GM12865 (cell line): ENCODE data around the gene ADH4.

Experiments
- DNase-seq: peaks from one replicate; pipeline ENCODE4 v3.0.0; 2010; ENCODE audit warnings: low read depth
- H3K4me3 ChIP-seq: 2 replicates; pipeline ENCODE4 v1.5.1; 2011; ENCODE audit warnings: mild to moderate bottlenecking, low read depth, low read length, control low read depth
- CTCF ChIP-seq: IDR thresholded peaks from 2 replicates; pipeline ENCODE4 v1.5.1; 2011; ENCODE audit warnings: low read length, control low read depth, low read depth, inconsistent platforms; ENCODE audit not compliant: insufficient read depth; ENCODE audit errors: missing control alignments

The ADH4 gene

GRCh38 chr4:99154658-99155342 lies 10.7 kb upstream of the ADH4 start:
- TF ChIP-seq CTCF, result no peak
- H3K4me3 ChIP-seq, result no peak overlapping the region
- no peak for DNase-seq

- DNase-seq, result no peak
- H3K4me3 ChIP-seq, result no peak overlapping the region
Measured at GRCh38 chr4:99151995-99152394, 7.9 kb upstream of the ADH4 start.

GRCh38 chr4:99151452-99151851 lies 7.4 kb upstream of the ADH4 start:
- no peak overlapping the region for H3K4me3 ChIP-seq
- no peak for TF ChIP-seq CTCF
- no peak for DNase-seq

More at GRCh38 chr4:99151995-99152394, 7.9 kb upstream of the ADH4 start:
- TF ChIP-seq CTCF, result no peak

- H3K4me3 ChIP-seq, result no peak overlapping the region
- no peak for TF ChIP-seq CTCF
- DNase-seq, result no peak
Measured at GRCh38 chr4:99149426-99150019, 5.4 kb upstream of the ADH4 start.

GRCh38 chr4:99148550-99148949 lies 4.5 kb upstream of the ADH4 start:
- no peak for DNase-seq
- H3K4me3 ChIP-seq, result no peak overlapping the region
- no peak for TF ChIP-seq CTCF

- H3K4me3 ChIP-seq, result no peak overlapping the region
- no peak for DNase-seq
- no peak for TF ChIP-seq CTCF
Measured at GRCh38 chr4:99144587-99144986, 490 bp upstream of the ADH4 start.

GRCh38 chr4:99136329-99136728 lies 7.8 kb downstream of the ADH4 start:
- no peak overlapping the region for H3K4me3 ChIP-seq
- DNase-seq, result no peak
- TF ChIP-seq CTCF, result no peak
